NCI-H146 treated with DMSO at 0.1 percent for 48 hours (cell line): ENCODE data around the gene SHROOM3.
A peak's percentile ranks its signal among the peaks of the same experiment; 100 is the strongest.
"Not testable (repeated sequence)": the region's sequence is repeated elsewhere in the genome, so short reads cannot be mapped to it uniquely, and the experiment has no call there.

Experiments
- DNase-seq: peaks from one replicate; lab custom pipeline; 2025; ENCODE audit not compliant: unreplicated experiment; lab: John Stamatoyannopoulos, UW

SHROOM3 gene

GRCh38 chr4:76434901-76435527, at the start of gene SHROOM3:
SHROOM3 (plus strand) TSS chr4:76435229; CDS start chr4:76436053, 824 bp downstream.
- DNase-seq = no peak

DNA sequence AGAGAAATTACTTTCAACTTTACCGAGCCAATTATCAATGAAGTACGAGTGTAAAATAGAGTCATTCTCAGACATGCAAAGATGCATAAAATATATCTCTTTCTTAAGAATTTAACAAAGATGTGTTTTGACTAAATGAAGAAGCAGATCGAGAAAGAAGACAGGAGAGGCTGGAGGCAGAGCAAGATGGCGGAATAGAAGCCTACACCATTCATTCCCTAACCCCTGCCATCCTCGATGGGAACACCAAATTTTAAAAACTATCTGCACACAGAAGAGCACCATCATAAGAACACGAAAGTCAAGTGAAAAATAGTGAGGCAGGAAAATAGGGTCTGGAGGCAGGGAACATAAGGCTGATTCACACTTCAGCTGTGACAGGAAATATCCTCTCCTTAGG, 49.1 kb upstream of the SHROOM3 start:
- no peak for DNase-seq

DNA sequence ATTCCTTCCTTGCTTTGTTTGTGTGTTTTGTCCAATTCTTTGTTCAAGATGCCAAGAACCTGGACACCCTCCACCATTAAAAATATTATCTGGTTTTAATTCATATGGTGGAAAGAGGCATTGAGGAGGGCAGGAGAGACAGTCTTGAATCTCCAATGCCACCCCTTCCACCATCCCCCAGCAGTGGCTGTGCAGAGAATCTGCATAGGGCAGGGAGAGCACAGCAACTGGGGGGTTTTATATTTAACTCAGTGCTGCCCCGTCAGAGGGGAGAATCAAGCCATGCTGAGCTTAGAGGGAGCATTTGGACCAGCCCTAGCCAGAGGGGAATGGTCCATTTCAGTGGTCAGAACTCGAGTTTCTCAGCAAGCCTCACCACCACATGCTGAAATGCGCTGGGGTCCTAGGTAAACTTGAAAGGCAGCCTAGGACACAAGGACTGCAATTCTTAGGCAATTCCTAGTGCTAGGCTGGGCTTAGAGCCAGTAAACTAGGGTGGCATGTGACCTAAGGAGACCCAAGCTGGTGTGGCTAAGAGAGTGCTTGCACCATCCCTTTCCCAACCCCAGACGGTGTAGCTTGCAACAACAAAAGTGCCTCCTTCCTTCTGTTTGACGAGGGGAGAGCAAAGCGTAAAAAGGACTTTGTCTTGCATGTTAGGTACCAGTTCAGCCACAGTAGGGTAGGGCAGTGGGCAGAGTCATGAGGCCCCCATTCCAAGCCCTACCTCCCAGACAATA, 48.3 kb upstream of the SHROOM3 start:
- no peak for DNase-seq

DNA sequence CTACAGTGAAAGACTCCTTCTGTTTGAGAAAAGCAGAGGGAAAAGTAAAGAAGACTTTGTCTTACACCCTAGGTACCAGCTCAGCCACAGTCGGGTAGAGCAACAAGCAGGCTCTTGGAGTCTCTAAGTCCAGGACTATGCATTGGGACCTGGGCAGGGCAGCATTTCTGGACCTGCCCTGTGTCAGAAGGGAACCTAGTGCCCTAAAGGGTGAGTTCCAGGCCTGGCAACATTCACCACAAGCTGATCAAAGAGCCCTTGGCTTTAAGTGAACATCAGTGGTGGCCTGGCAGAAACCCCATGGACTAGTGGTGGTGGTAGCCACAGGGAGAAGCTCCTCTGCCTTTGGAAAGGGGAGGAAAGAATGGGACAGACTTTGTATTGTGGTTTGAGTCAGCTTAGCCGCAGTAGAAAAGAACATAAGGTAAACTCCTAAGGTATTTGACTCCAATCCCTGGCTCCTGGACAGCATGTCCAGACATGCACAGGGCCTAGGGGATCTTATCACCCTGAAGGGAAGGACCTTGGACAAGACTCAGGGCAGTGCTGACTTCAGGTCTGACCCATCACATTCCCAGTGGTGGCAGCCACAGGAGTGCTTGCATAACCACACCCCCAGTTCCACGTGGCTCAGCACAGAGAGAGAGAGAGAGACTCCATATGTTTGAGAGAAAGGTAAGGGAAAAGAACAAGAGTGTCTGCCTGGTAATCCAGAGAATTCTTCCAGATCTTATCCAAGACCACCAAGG, 46.7 kb upstream of the SHROOM3 start:
- no peak for DNase-seq

GRCh38 chr4:76401654-76402053, 33.4 kb upstream of the SHROOM3 start:
- DNase-seq = no peak

- DNase-seq = no peak
These were observed 28.9 kb upstream of the SHROOM3 start for GRCh38 chr4:76406081-76406480.

- DNase-seq = no peak
These were observed 27.4 kb upstream of the SHROOM3 start for GRCh38 chr4:76407440-76408119.

DNA sequence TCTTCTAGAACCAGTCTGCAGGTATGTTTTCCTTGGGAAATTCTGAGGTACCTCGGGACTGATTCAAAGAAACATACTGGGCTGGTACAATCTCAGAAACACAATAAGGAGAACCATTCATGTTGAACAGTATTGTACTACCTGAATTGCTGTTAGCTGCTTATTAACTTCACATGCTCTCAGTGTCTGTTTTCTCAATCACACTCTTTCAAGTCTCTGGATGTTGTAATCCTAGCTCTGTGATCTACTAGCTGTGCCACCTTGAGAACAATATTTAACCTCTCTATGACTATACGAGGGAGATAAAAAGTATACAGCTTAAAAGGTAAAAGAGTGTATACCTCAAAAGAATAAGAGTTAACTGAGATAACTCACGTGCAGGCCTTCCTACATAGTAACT, 24.4 kb upstream of the SHROOM3 start:
- no peak for DNase-seq

- no peak for DNase-seq
These were observed 14.8 kb upstream of the SHROOM3 start for GRCh38 chr4:76420188-76420761.

GRCh38 chr4:76420762-76421581, 14.1 kb upstream of the SHROOM3 start, which contains the start of gene CCDC158:
CCDC158 (minus strand) TSS chr4:76421141; CDS start chr4:76403207, 17,934 bp downstream.
- DNase-seq = no peak

DNA sequence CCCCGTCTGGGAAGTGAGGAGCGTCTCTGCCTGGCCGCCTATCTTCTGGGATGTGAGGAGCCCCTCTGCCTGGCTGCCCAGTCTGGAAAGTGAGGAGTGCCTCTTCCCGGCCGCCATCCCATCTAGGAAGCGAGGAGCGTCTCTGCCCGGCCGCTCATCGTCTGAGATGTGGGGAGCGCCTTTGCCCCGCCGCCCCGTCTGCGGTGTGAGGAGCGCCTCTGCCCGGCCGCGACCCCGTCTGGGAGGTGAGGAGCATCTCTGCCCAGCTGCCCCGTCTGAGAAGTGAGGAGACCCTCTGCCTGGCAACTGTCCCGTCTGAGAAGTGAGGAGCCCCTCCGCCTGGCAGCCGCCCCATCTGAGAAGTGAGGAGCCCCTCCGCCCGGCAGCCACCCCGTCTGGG, 11.9 kb upstream of the SHROOM3 start:
- DNase-seq = not testable (repeated sequence)

DNA sequence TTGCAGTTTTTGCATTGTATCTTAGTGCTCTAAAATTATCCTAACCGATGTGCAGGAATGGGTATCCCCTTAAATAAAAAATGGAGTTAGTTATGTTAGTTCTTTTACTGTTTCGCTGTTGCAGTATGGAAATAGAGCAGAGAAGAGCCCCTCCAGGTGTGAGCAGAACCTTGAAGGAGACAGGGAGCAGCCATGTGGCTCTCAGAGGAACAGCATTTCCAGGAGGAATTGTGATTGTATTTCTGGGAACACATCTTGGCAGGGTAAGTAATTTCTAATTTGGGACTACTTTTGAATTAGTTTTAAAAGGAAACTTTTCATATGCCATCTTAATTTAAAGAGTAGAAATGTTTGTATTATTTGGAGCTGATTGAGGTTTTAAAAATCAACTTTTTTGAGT, 8.8 kb upstream of the SHROOM3 start:
- no peak for DNase-seq

GRCh38 chr4:76429636-76430035, 5.4 kb upstream of the SHROOM3 start:
- no peak for DNase-seq

DNA sequence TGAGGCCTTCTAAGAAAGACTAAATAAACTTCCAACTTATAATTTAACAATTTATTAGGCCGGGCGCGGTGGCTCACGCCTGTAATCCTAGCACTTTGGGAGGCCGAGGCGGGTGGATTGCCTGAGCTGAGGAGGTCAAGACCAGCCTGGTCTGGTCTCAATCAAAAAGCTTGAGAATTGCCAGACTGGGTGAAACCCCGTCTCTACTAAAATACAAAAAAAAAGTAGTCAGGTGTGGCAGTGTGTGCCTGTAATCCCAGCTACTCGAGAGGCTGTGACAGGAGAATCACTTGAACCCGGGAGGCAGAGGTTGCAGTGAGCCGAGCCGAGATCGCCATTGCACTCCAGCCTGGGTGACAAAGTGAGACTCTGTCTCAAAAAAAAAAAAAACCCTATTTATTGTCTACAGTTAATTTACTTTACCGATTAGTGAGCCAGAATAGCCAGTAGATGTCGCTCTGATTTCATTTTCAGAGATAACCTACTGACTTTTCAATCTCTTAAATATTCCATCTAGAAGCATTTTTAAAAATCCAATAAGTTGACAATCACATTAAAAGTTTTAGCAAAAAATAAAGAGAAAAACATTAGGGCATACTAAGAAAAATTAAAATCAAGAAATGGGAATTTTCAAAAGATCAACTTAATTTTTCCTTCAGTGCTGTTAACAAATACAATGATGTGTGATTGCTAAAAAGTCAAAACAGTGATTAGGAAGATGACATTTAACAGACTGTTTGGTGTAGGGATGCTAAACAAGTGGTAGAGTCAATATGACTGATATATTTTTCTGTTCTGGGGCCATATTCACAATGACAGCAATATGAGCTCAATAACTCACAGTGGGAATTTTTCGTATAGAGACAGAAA, 4.3 kb upstream of the SHROOM3 start:
- DNase-seq = peak; percentile 55

DNA sequence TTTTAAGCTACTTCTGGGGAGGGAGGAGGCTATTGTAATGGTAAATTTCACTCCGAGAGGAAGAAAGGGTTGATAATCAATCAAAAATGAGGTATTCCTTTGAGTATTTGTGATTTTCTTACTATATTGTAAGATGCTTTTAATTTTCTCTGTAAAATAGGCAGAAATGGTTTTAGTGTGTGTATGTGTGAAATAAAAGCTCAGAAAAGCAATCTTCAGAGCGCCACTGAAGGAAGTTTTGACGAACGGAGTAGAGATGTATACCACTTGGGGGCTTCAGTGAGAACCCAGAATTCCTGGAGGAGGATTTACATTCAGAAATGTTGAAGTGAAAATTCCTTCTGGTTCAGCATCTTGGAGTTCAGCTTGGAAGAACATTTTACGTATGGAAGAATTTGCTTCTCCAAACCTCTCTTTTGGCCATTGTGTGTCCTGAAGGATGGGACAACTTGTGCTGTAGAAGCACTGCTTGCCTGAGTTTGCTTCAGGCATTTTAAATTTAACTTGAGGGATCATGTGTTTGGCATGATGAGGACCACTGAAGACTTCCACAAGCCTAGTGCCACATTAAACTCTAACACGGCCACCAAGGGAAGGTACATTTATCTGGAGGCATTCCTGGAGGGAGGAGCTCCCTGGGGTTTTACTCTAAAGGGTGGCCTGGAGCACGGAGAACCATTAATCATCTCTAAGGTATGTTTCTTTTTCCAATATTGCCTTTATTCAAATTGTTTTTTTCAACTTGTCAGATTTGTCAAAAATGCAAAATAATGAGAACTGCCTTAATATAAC, 695 bp downstream of the SHROOM3 start:
- DNase-seq = no peak

DNA sequence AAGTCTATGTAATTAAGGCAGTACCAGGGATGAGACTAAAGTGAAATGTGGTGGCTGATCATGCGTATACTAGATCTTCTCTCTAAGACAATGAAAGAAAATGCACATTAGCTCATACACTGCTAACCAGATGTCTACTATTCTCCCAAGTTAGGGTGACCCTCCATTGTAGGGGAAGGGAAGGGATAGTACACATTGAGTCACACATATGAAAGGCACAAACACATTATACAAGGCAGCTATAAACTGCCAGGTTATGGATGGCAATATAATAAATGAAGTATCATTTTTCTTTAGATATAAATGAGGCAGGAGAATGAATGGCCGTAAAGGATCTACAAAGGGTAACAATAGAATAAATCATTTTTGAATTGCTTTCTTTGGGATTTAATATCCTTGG, 4.5 kb downstream of the SHROOM3 start:
- DNase-seq = no peak

DNA sequence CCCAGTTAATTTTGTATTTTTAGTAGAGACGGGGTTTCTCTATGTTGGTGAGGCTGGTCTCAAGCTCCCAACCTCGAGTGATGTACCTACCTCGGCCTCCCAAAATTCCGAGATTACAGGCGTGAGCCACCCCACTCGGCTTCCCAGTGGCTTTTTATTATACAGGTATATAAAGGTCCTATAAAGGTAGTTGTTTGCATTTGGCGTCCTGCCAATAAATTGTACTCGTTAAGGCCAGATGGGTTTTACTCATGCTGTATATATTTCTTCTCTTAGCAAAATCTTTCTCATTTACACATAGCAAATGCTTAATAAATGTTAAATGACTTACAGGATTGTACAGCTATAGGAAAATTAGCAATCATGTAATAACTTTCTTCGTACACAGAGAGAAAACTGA, 6.9 kb downstream of the SHROOM3 start:
- DNase-seq = no peak

- no peak for DNase-seq
These were observed 7.8 kb downstream of the SHROOM3 start for GRCh38 chr4:76442807-76443206.
